ENCODE data around the gene HTATIP2. TPM values are rescaled to one million over a fixed set of nuclear protein-coding genes. Genes with fewer than 3 reads are reported as not detected.
A peak's percentile ranks its signal among the peaks of the same experiment; 100 is the strongest.
"Not testable (repeated sequence)": the region's sequence is repeated elsewhere in the genome, so short reads cannot be mapped to it uniquely, and the experiment has no call there.

The HTATIP2 gene
- total and polyA plus RNA-seq, 2 experiments from 2014 or later: 45.0 to 57.5 TPM

- H2AFZ ChIP-seq; H3K4me2 ChIP-seq; H3K4me3 ChIP-seq; ATAC-seq; H3K27ac Mint-ChIP-seq; DNase-seq (ENCODE audit: low spot score); H3F3A ChIP-seq (replicated peaks; ENCODE audit: low read depth); H3K9me2 ChIP-seq (ENCODE audit: insufficient read depth); H3K36me3 ChIP-seq (ENCODE audit: insufficient read depth); H3K36me3 Mint-ChIP-seq (ENCODE audit: low read depth); H3K79me2 ChIP-seq (replicated peaks; ENCODE audit: insufficient read depth); H3K4me1 ChIP-seq (ENCODE audit: insufficient read depth); H3K27me3 ChIP-seq (ENCODE audit: insufficient read depth); H3K27ac ChIP-seq (ENCODE audit: low read depth); H3K4me1 Mint-ChIP-seq; H3K9me3 Mint-ChIP-seq; H4K20me1 ChIP-seq (replicated peaks; ENCODE audit: insufficient read depth): not testable (repeated sequence)
- H3K4me3 Mint-ChIP-seq: peak overlapping the region; percentile 99
- H3K27me3 Mint-ChIP-seq (ENCODE audit: insufficient read depth, low read depth, poor library complexity): peaks cover 11% of the 10 kb centered on the region
Measured at GRCh38 chr11:20385996-20386395, 22.5 kb downstream of the HTATIP2 start.

GRCh38 chr11:20387261-20388095, 24.0 kb downstream of the HTATIP2 start, which contains the start of gene PRMT3:
Gene PRMT3, plus strand, starts transcription at chr11:20387716. Its CDS starts 31 bp downstream, at chr11:20387747.
- Histone ChIP-seq H3K4me2 (peak within 1 kb of the TSS; percentile 88), H3K36me3 (ENCODE audit: insufficient read depth) (no peaks in the 10 kb centered on the region), H3K4me3 (peak within 1 kb of the TSS; percentile 94), H2AFZ (peak within 1 kb of the TSS; percentile 95), H3K9me2 (ENCODE audit: insufficient read depth) (no peaks in the 10 kb centered on the region), H3K79me2 (replicated peaks; ENCODE audit: insufficient read depth) (peaks cover 8% of the 10 kb centered on the region), H3F3A (replicated peaks; ENCODE audit: low read depth) (no peaks in the 10 kb centered on the region), H3K4me1 (ENCODE audit: insufficient read depth) (peaks cover 7% of the 10 kb centered on the region; the same call in 1 of the 2 replicates), H4K20me1 (replicated peaks; ENCODE audit: insufficient read depth) (no peaks in the 10 kb centered on the region), H3K27ac (ENCODE audit: low read depth) (peak within 1 kb of the TSS; percentile 97), H3K27me3 (ENCODE audit: insufficient read depth) (no peaks in the 10 kb centered on the region)
- no peaks in the 10 kb centered on the region; the same call in 2 of the 3 replicates for H3K9me3 Mint-ChIP-seq
- H3K4me3 Mint-ChIP-seq: peak within 1 kb of the TSS; percentile 99
- H3K27me3 Mint-ChIP-seq (ENCODE audit: insufficient read depth, low read depth, poor library complexity): peaks cover 11% of the 10 kb centered on the region
- peaks cover 8% of the 10 kb centered on the region; the same call in 2 of the 3 replicates for H3K4me1 Mint-ChIP-seq
- DNase-seq (ENCODE audit: low spot score) (peak; percentile 97), ATAC-seq (peak; percentile 86)
- H3K36me3 Mint-ChIP-seq (ENCODE audit: low read depth): peaks cover 8% of the 10 kb centered on the region
- H3K27ac Mint-ChIP-seq: peak within 1 kb of the TSS; percentile 100
- TF ChIP-seq ZNF331 (CRISPR knock-in tag; IDR thresholded peaks at IDR 0.05; ENCODE audit: low read depth) (no peak), EZH2phosphoT487 (IDR thresholded peaks at IDR 0.05; ENCODE audit: unreplicated experiment) (no peak), JUNB (IDR thresholded peaks at IDR 0.05; ENCODE audit: unreplicated experiment) (no peak), STAT1 (IDR thresholded peaks at IDR 0.05; ENCODE audit: unreplicated experiment) (no peak), ZNF462 (CRISPR knock-in tag; IDR thresholded peaks at IDR 0.05) (no peak), REST (IDR thresholded peaks at IDR 0.05; ENCODE audit: unreplicated experiment) (no peak), NANOG (IDR thresholded peaks at IDR 0.05; ENCODE audit: borderline replicate concordance) (no peak), POLR2AphosphoS5 (IDR thresholded peaks at IDR 0.05; ENCODE audit: low read depth) (peak; percentile 80), ETS1 (IDR thresholded peaks at IDR 0.05) (0 out of 2 replicates have a peak, but pooled peaks have one; percentile 6)
